ENCODE results near the gene IQCB1.
"Not testable (repeated sequence)": the region's sequence is repeated elsewhere in the genome, so short reads cannot be mapped to it uniquely, and the experiment has no call there.

The IQCB1 gene

DNA sequence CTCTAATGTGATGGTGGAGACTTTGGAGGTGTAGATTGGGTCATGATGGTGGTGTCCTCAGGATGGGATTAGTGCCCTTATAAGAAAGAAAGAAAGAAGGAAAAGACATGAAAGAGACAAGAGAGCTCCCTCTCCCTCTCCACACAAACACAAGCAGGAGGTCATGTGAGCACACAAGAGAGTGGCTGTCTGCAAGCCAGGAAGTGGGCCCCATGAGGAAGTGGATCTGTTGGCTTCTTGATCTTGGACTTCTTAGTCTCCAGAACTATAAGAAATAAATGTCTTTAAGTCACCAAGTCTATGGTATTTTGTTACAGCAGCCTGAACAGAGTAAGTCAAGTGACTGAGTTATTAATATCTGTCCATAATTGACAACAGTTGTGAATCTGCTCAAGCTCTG lies 17.1 kb downstream of the IQCB1 start:
- no peak for DNase-seq

DNA sequence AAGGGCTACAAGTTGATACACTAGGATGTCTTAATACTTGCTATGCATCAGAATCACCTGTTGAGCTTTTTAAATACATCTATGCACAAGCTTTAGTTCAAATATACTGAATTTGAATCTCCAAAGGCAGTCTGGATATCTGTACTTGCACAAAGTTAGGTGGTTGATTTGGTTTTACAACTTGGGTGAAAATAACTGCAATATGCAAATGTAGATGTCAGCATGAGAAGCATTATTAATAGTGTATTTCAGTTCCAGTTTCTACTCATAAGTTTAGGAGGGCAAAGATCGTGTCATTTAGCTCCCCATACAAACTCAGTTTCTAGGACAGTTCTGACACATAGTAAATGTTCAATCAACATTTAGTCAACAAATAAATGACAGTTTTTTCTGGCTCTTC lies 25.6 kb downstream of the IQCB1 start:
- no peak for DNase-seq

GRCh38 chr3:121803771-121804320 lies 31.0 kb downstream of the IQCB1 start:
- DNase-seq, result no peak

GRCh38 chr3:121800906-121801305 lies 34.0 kb downstream of the IQCB1 start:
- DNase-seq, result no peak

GRCh38 chr3:121796970-121797369 lies 37.9 kb downstream of the IQCB1 start:
- DNase-seq, result no peak

DNA sequence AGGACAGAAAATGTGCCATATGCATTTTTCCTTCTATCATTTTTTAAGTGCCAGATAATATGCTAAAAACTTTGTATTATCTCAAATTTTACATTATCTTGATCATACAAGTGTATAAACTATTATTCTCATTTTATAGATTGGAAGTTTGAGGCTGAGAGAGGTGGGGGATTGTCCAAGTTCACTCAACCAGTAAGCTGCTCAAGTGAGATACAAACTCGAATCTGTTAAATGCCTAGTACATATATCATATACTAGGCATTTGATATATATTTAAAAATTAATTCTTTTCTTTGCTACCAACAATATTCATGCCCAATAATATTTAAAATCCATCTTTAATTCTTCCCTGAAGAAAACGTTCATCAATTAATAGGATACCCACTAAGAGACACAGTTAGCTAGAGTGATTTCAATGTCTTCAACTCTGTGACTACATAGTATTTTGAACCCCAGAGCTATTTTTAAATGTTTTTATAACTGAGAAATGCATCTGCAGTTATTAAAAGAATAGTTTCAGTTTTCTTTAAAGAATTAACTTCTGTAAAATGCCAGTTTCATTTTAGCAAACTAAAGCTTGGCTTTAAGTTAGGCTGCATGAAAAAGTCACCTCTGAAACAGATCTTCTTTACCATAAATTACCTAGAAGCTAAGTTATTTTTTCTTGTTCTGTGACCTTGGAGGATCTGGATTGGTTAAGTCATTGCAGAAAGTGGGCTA lies 40.4 kb downstream of the IQCB1 start:
- no peak for DNase-seq

DNA sequence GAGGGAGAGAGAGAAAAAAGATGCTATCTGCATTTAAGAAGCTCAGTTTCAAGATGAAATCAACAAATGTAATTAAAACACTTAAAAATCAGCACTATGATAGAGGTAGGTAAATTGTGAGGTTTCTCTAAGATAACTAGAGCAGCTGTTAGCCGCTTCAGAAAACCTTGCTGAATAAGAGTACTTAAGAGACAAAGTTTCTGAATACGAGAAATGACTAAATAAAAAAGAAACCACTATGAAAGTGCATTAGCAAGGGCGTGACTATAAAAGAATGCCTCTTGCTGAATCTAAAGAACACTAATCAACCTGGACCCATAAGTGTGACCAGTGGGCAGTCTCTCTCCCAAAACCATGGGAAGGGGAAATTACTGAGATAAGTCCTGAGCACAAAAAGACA lies 41.8 kb downstream of the IQCB1 start:
- DNase-seq, result no peak

- no peak for DNase-seq
Measured at GRCh38 chr3:121786485-121786884, 48.4 kb downstream of the IQCB1 start.

DNA sequence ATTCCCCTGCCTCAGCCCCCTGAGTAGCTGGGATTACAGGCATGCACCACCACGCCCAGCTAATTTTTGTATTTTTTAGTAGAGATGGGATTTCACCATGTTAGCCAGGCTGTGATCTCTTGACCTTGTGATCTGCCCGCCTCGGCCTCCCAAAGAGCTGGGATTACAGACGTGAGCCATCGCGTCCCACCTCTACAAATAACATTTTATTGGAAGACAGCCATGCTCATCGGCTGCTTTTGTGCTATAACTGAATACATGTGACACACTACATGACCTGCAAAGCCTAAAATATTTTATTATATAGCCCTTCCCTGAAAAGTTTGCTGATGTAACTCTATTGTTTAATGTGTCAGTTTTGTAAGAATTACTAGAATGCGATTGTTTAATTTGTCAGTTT lies 52.1 kb downstream of the IQCB1 start:
- DNase-seq, result not testable (repeated sequence)

GRCh38 chr3:121781611-121782010 lies 53.2 kb downstream of the IQCB1 start:
- DNase-seq, result no peak

- DNase-seq, result not testable (repeated sequence)
Measured at GRCh38 chr3:121775095-121775494, 59.8 kb downstream of the IQCB1 start.

DNA sequence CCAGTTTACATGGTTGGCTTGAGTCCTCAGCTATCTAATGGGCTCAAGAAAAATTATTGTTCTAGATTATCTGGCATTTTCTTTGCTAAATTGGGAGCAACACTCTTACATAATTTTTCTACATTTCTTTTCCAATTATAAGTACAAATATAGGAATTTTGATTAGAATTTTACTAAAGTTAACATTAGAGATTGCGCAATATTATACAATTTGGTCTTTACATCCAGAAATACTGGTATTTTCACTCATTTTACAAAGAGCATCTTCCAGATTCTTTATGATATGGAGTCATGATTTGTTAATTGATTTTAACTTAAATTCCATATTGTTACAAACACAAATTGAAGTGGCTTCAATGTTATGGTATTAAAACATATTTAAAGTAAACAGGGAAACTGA lies 65.6 kb downstream of the IQCB1 start:
- DNase-seq, result no peak

DNA sequence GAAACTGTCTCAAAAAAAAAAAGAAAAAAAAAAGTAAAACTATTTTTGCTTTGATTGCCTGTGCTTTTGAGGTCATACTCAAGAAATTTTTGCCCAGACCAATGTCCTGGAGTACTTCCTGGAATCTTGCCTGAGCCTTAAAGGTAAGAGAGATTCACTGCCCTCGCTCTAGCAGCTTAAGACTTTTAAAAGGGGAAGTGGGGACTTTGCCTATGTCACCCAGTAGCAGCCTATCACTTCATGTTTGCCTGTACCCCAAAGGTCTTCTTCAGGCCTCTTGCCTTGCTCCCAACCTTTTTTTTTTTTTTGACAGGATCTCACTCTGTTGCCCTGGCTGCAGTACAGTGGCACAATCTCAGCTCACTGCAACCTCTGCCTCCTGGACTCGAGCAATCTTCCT lies 66.4 kb downstream of the IQCB1 start:
- no peak for DNase-seq

- no peak for DNase-seq
Measured at GRCh38 chr3:121759541-121760202, 75.2 kb downstream of the IQCB1 start.

- no peak for DNase-seq
Measured at GRCh38 chr3:121758727-121759450, 76.0 kb downstream of the IQCB1 start.

DNA sequence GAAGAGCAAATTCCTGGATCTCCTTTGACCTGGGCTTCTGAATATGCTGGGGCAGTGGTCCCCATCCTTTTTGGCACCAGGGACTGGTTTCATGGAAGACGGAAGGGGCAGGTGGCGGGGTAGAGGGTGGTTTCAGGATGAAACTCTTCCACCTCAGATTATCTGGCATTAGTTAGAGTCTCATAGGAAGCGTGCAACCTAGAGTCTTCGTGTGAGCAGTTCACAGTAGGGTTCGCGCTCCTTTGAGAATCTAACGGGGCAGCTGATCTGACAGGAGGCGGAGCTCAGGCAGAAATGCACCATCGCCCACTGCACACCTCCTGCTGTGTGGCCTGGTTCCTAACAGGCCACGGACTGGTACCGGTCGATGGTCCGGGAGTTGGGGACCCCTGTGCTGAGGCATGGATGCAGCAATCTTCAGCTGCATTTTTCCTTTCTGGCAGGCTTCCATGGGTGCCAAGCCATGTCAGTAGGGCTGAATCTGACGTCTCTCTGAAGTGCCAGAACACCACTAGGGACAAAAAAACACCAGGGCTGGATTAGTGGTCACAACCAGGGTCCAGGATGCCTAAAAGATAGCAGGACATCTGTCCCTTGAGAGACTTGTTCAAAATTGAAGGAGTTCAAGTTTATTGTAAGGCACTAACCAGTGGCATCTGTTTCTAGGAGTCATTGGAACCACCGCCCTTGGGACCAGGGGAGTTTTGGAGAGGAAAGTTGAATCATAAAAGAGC lies 76.9 kb downstream of the IQCB1 start:
- no peak for DNase-seq

GRCh38 chr3:121757087-121757811 lies 77.6 kb downstream of the IQCB1 start:
- DNase-seq, result no peak

DNA sequence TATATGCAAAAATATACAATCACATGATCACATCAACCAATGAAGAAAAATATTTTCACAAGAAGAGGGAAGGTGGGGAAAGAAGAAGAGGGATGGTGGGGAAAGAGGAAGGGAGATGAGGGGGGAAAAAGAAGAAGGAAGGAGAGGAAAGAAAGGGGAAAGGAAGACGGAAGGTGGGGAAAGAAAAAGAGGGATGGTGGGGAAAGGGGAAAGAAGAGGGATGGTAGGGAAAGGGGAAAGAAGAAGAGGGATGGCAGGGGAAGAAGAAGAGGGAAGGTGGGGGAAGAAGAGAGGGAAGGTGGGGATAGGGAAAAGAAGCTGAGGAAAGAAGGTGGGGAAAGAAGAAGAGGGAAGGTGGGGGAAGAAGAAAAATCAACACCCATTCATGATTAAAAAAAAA lies 82.1 kb downstream of the IQCB1 start:
- no peak for DNase-seq

DNA sequence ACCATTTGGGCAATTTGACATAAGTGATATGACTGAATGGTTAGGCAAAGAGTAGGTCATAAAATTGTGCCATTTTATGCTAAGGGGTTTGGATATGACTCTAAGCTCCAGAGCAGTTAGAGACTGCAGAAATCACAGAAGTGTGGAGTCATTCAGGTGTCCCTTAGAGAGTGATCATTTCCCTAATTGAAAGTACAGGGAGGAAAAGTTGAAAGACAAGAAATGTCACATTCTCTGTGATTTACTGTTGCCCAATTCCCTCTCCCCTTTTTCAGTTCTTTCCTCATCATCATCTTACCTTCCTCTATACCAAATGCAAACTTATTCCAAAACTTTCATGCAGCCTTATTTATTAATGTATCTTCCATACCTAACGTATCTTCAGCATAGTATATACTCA lies 82.6 kb downstream of the IQCB1 start:
- DNase-seq, result no peak

DNA sequence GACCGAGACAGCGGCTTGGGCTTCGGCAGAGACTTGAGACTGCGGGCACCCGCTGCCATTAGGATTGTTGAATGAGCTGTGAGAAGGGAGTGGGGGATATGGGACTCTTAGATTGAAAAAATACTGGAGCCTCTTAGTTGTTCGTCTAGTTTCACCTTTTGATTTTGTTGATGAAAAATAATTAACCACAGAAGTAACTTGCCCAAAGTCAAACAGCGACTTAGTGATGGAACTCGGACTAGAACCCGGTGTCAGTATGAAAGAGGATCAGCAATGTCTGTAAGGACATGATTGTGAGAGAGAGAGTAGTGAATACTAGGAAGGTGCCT lies 84.8 kb downstream of the IQCB1 start:
- DNase-seq, result no peak

Data from hypothalamus (tissue), 51 donors.